Endothelial cell of umbilical vein (primary cell): ENCODE data around the gene LURAP1L. TPM values are rescaled to one million over a fixed set of nuclear protein-coding genes. Genes with fewer than 3 reads are reported as not detected.

Experiments
- BruUV-seq: library from RNA; stranded (reverse); fragments of 400-500 nt; replicated peaks from 2 replicates; lab custom pipeline; 2021; lab: Mats Ljungman, UMichigan
- CTCF ChIA-PET: fragments of 300-600, 350-600 bp; sonication (Branson Sonifier 250); formaldehyde crosslinking; loops from one replicate; lab custom pipeline; 2021; ENCODE audit warnings: antibody characterized with exemption, inconsistent platforms; lab: Charles Lee
- POLR2A ChIA-PET: fragments of 300-600, 350-600 bp; sonication (Branson Sonifier 250); formaldehyde crosslinking; loops from one replicate; lab custom pipeline; 2021; ENCODE audit warnings: antibody characterized with exemption, inconsistent platforms; lab: Charles Lee
- DNase-seq: peaks from one replicate; pipeline ENCODE4 v3.0.0-alpha.2; 2011; ENCODE audit warnings: low read depth, low spot score
- FAIRE-seq: peaks from 2 replicates; lab custom pipeline; 2011; peaks lifted over from hg19 to GRCh38; lab: Jason Lieb, UNC
- H2AFZ ChIP-seq: 2 replicates; pipeline ENCODE4 v1.6.0; 2012; ENCODE audit warnings: low read depth, low read length, control low read depth, inconsistent platforms
- H3K27ac ChIP-seq: 2 replicates; pipeline ENCODE4 v1.5.1; 2011; ENCODE audit warnings: low read depth, mild to moderate bottlenecking, control low read depth, low read length, moderate library complexity; ENCODE audit not compliant: insufficient read depth
- H3K27me3 ChIP-seq, 2 experiments: 2 replicates each; pipeline versions ENCODE4 v1.6.0 to v1.6.1; 2011; ENCODE audit warnings: low read length in 2 of 2, mixed read lengths in 1 of 2; ENCODE audit not compliant: control insufficient read depth in 2 of 2, insufficient read depth in 2 of 2
- H3K36me3 ChIP-seq, 2 experiments: 2 replicates in 1 of 2; 3 replicates in 1 of 2; pipeline ENCODE4 v1.5.1; 2011; ENCODE audit warnings: low read length in 2 of 2, mild to moderate bottlenecking in 1 of 2, moderate library complexity in 1 of 2; ENCODE audit not compliant: control insufficient read depth in 2 of 2, insufficient read depth in 2 of 2; ENCODE audit errors: extremely low read depth in 1 of 2
- H3K4me1 ChIP-seq: 3 replicates; pipeline ENCODE4 v1.5.1; 2011; ENCODE audit warnings: mild to moderate bottlenecking, low read length; ENCODE audit not compliant: control insufficient read depth, insufficient read depth; ENCODE audit errors: extremely low read depth
- H3K4me2 ChIP-seq: 2 replicates; pipeline ENCODE4 v1.6.1; 2011; ENCODE audit warnings: low read length, control low read depth, mixed read lengths; ENCODE audit not compliant: insufficient read depth
- H3K4me3 ChIP-seq, 3 experiments: fragments of 200-600 bp in 1 of 3; sonication (generic), shearing (Covaris generic) in 1 of 3; replicated peaks in 1 of 3; 2 replicates each; pipeline ENCODE4 v1.5.1; 2011 to 2016; ENCODE audit warnings: control low read depth in 3 of 3, low read length in 3 of 3, mild to moderate bottlenecking in 2 of 3, inconsistent platforms in 1 of 3, low read depth in 1 of 3, moderate library complexity in 1 of 3; ENCODE audit not compliant: insufficient read depth in 1 of 3
- H3K79me2 ChIP-seq: 2 replicates; pipeline ENCODE4 v1.6.0; 2012; ENCODE audit warnings: low read length, inconsistent platforms; ENCODE audit not compliant: control insufficient read depth, insufficient read depth
- H3K9ac ChIP-seq: replicated peaks from 2 replicates; pipeline ENCODE3; 2011; ENCODE audit warnings: low read length, control low read depth; ENCODE audit not compliant: insufficient read depth; ENCODE audit errors: extremely low read depth
- H3K9me1 ChIP-seq: replicated peaks from 3 replicates; pipeline ENCODE4 v1.6.0; 2011; ENCODE audit warnings: mild to moderate bottlenecking, low read length; ENCODE audit not compliant: control insufficient read depth, insufficient read depth; ENCODE audit errors: extremely low read depth
- H3K9me3 ChIP-seq: replicated peaks from 2 replicates; pipeline ENCODE4 v1.5.1; 2012; ENCODE audit warnings: low read length, inconsistent platforms; ENCODE audit not compliant: control insufficient read depth, insufficient read depth
- H4K20me1 ChIP-seq: replicated peaks from 2 replicates; pipeline ENCODE3; 2011; ENCODE audit warnings: mild to moderate bottlenecking, low read length; ENCODE audit not compliant: control insufficient read depth, insufficient read depth; ENCODE audit errors: extremely low read depth
- CTCF ChIP-seq, 2 donors: IDR thresholded peaks; 1 replicate in 1 of 2; 2 replicates in 1 of 2; pipeline ENCODE4 v1.5.1; 2011; ENCODE audit warnings: low read length in 2 of 2, mild to moderate bottlenecking in 2 of 2, moderate library complexity in 2 of 2, control low read depth in 1 of 2, inconsistent platforms in 1 of 2, low read depth in 1 of 2; ENCODE audit not compliant: insufficient read depth in 1 of 2; ENCODE audit errors: extremely low read depth in 1 of 2
- EZH2 ChIP-seq: IDR thresholded peaks from 2 replicates; pipeline ENCODE4 v1.6.1; 2012; ENCODE audit warnings: borderline replicate concordance, low read depth, mild to moderate bottlenecking, moderate library complexity, low read length, inconsistent platforms; ENCODE audit not compliant: severe bottlenecking
- FOS ChIP-seq: IDR thresholded peaks from 2 replicates; pipeline ENCODE4 v1.6.1; 2011; ENCODE audit warnings: mild to moderate bottlenecking, low read length, moderate library complexity, borderline replicate concordance; ENCODE audit not compliant: insufficient read depth
- GATA2 ChIP-seq: IDR thresholded peaks from 2 replicates; pipeline ENCODE4 v1.7.0; 2011; ENCODE audit warnings: low read depth, mild to moderate bottlenecking, moderate library complexity, mixed read lengths, low read length; ENCODE audit not compliant: insufficient read length, insufficient read depth
- JUN ChIP-seq: IDR thresholded peaks from 2 replicates; pipeline ENCODE4 v1.6.1; 2011; ENCODE audit warnings: borderline replicate concordance, low read depth; ENCODE audit not compliant: insufficient read length, insufficient read depth
- MAX ChIP-seq: IDR thresholded peaks from 2 replicates; pipeline ENCODE4 v1.6.1; 2011; ENCODE audit not compliant: insufficient read depth, insufficient read length
- MYC ChIP-seq: IDR thresholded peaks from one replicate; pipeline ENCODE4 v1.6.1; 2011; ENCODE audit warnings: mild to moderate bottlenecking, low read depth, low read length
- POLR2A ChIP-seq: IDR thresholded peaks from 2 replicates; pipeline ENCODE4 v1.6.1; 2012; ENCODE audit warnings: low read depth, mild to moderate bottlenecking, control low read depth, low read length
- POLR2AphosphoS5 ChIP-seq: IDR thresholded peaks from 2 replicates; pipeline ENCODE4 v1.6.1; 2012; ENCODE audit warnings: low read depth, mild to moderate bottlenecking, control low read depth, low read length, moderate library complexity; ENCODE audit not compliant: insufficient read depth
- dilution Hi-C: fragments of 300-500 bp; cut with MboI; formaldehyde crosslinking; loops from one replicate; pipeline ENCODE4 v1.15.0; 2019; ENCODE audit warnings: low sequenced_read_pairs; ENCODE audit not compliant: extremely low pct_ligation_motif_present
- intact Hi-C: fragments of 100-400 bp; cut with micrococcal nuclease; formaldehyde crosslinking; loops from one replicate; pipeline ENCODE4 v1.10.0; 2022
- polyA plus RNA-seq, 4 experiments: library from polyadenylated mRNA; depleted of rRNA in 3 of 4; stranded (reverse) in 3 of 4; unstranded in 1 of 4; fragments of >200 nt; gene quantifications; 2 replicates each; pipeline versions ENCODE4 v1.2.1 to v1.2.3, GENCODE V29; 2011 to 2012; ENCODE audit warnings: missing spikeins in 1 of 4
- total RNA-seq: library from RNA; stranded (reverse); gene quantifications from 2 replicates; pipeline ENCODE4 v1.2.3, GENCODE V29; 2021

Gene LURAP1L
- total and polyA plus RNA-seq, 2 donors (not counting 3 experiments of a cell fraction or from before 2014, with no cell fraction given): 1.5 to 3.3 TPM

GRCh38 chr9:12851341-12852090 is 76.7 kb downstream of the LURAP1L start:
- Histone ChIP-seq H3K9ac (no peak overlapping the region), H4K20me1 (no peaks in the 10 kb centered on the region), H3K4me1 (no peaks in the 10 kb centered on the region), H3K4me2 (no peak overlapping the region), H3K27ac (no peak overlapping the region), H3K4me3 (no peak overlapping the region), H3K27me3 (no peaks in the 10 kb centered on the region), H3K36me3 (no peaks in the 10 kb centered on the region), H3K9me3 (no peaks in the 10 kb centered on the region), H2AFZ (no peak overlapping the region), H3K79me2 (no peaks in the 10 kb centered on the region), H3K9me1 (no peaks in the 10 kb centered on the region)
- FAIRE-seq (no peak), DNase-seq (no peak)
- dilution Hi-C loops (no loop called here), intact Hi-C loops (no loop called here)
- TF ChIP-seq CTCF (IDR thresholded peaks at IDR 0.05; ENCODE audit: extremely low read depth in 1 of 2, insufficient read depth in 1 of 2, low read depth in 1 of 2, low read length in 2 of 2): no peak
- TF ChIP-seq MAX: no peak
- no peak for TF ChIP-seq GATA2
- no peak for TF ChIP-seq JUN
- TF ChIP-seq POLR2AphosphoS5: no peak
- TF ChIP-seq MYC: no peak
- no peak for TF ChIP-seq EZH2
- no peak for TF ChIP-seq FOS
- no peak for TF ChIP-seq POLR2A
- BruUV-seq: no TSS peak
- CTCF ChIA-PET: interaction anchor here (1.1 kb wide), 1 partner anchor 12 kb away, joined by 3 read pairs; no protein-coding TSS in a partner anchor
- POLR2A ChIA-PET: no interaction called here
